PC-9 (cell line): Measurements from ENCODE around the gene CHMP4B. TPM values are rescaled to one million over a fixed set of nuclear protein-coding genes. Genes with fewer than 3 reads are reported as not detected.

Experiments used
- BruUV-seq: library from RNA; stranded (reverse); fragments of 400-500 nt; replicated peaks from 2 replicates; lab custom pipeline; 2021; lab: Mats Ljungman, UMichigan
- CTCF ChIA-PET: fragments of 300-600 bp; sonication (Branson Sonifier 250); formaldehyde crosslinking; loops from one replicate; lab custom pipeline; 2022; ENCODE audit warnings: antibody characterized with exemption; lab: Charles Lee
- POLR2A ChIA-PET: fragments of 300-600 bp; sonication (Branson Sonifier 250); formaldehyde crosslinking; loops from one replicate; lab custom pipeline; 2022; ENCODE audit warnings: antibody characterized with exemption; ENCODE audit not compliant: unreplicated experiment; lab: Charles Lee
- DNase-seq, 2 experiments: peaks; one replicate each; pipeline versions ENCODE4 v3.0.0 to v3.0.0-alpha.2; 2015 to 2022; ENCODE audit warnings: mixed read lengths in 1 of 2
- H2AFZ ChIP-seq: fragments of 200-600 bp; sonication (generic); 2 replicates; pipeline ENCODE4 v1.8.1; 2017; ENCODE audit warnings: antibody characterized with exemption
- H3F3A ChIP-seq: fragments of 200-600 bp; sonication (generic); 2 replicates; pipeline ENCODE4 v1.8.1; 2017; ENCODE audit warnings: antibody characterized with exemption, mild to moderate bottlenecking, low read depth; ENCODE audit not compliant: insufficient read depth
- H3K27ac ChIP-seq: fragments of 200-600 bp; sonication (generic); 2 replicates; pipeline ENCODE4 v1.6.1; 2016; ENCODE audit warnings: mixed run types
- H3K27me3 ChIP-seq: fragments of 200-600 bp; sonication (generic); 2 replicates; pipeline ENCODE4 v1.6.1; 2016; ENCODE audit warnings: low read depth, mixed run types; ENCODE audit not compliant: insufficient read depth
- H3K36me3 ChIP-seq: fragments of 200-600 bp; sonication (generic); 2 replicates; pipeline ENCODE4 v1.6.1; 2016; ENCODE audit warnings: low read depth, mixed run types
- H3K4me1 ChIP-seq: fragments of 200-600 bp; sonication (generic); replicated peaks from 2 replicates; pipeline ENCODE4 v1.6.1; 2016; ENCODE audit warnings: mixed run types; ENCODE audit not compliant: insufficient read depth
- H3K4me2 ChIP-seq: fragments of 200-600 bp; sonication (generic); 2 replicates; pipeline ENCODE4 v1.6.1; 2017; ENCODE audit warnings: mixed run types
- H3K4me3 ChIP-seq: fragments of 200-600 bp; sonication (generic); 2 replicates; pipeline ENCODE4 v1.6.1; 2016; ENCODE audit warnings: mixed run types
- H3K79me2 ChIP-seq: fragments of 200-600 bp; sonication (generic); 2 replicates; pipeline ENCODE4 v1.6.1; 2017; ENCODE audit warnings: low read depth, mixed run types
- H3K9me2 ChIP-seq: fragments of 200-600 bp; sonication (generic); 2 replicates; pipeline ENCODE4 v1.8.1; 2017; ENCODE audit warnings: mild to moderate bottlenecking; ENCODE audit not compliant: insufficient read depth
- H3K9me3 ChIP-seq: fragments of 200-600 bp; sonication (generic); 2 replicates; pipeline ENCODE4 v1.8.1; 2016; ENCODE audit warnings: low read depth; ENCODE audit not compliant: insufficient read depth
- H4K20me1 ChIP-seq: fragments of 200-600 bp; sonication (generic); 2 replicates; pipeline ENCODE4 v1.8.1; 2017; ENCODE audit not compliant: insufficient read depth
- EZH2 ChIP-seq: fragments of 200-600 bp; sonication (generic); IDR thresholded peaks from 2 replicates; pipeline ENCODE4 v1.8.0; 2017; ENCODE audit warnings: antibody characterized with exemption, low read depth
- intact Hi-C: fragments of 100-400 bp; cut with micrococcal nuclease; formaldehyde crosslinking; loops from one replicate; pipeline ENCODE4 v1.10.0; 2022; ENCODE audit not compliant: unreplicated experiment
- total RNA-seq: library from RNA; stranded (reverse); gene quantifications from 2 replicates; pipeline ENCODE4 v1.2.3, GENCODE V29; 2021
- TF ChIP-seq, protein P1 (sequence below): fragments of 200-600 bp; sonication (generic); conservative IDR thresholded peaks from 2 replicates; pipeline ENCODE4 v1.6.1; 2017; ENCODE audit warnings: mixed run types, antibody characterized with exemption, mild to moderate bottlenecking, moderate library complexity

The CHMP4B gene
- total RNA-seq, 1 experiment from 2014 or later = 180 TPM

DNA sequence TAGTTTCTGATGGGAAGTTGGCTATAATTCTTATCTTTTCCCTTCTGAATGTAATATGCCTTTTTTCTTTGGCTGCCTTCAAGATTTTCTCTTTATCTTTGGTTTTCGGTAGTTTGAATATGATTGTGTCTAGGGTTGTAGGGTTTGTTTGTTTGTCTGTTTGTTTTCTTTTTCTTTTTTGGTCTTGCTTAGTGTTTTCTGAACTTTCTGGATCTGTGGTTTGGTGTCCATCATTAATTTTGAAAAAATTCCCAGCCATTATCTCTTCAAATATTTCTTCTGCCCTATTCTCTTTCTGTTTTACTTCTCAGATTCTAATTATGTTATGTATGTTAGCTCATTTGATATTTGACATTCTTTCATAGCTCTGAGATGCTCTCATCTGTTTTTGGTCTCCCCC is 79.4 kb downstream of the CHMP4B start:
- no peaks in the 10 kb centered on the region for H3K4me1 ChIP-seq
- DNase-seq = no peak
- H3K36me3 ChIP-seq = no peaks in the 10 kb centered on the region
- TF ChIP-seq, protein P1, sequence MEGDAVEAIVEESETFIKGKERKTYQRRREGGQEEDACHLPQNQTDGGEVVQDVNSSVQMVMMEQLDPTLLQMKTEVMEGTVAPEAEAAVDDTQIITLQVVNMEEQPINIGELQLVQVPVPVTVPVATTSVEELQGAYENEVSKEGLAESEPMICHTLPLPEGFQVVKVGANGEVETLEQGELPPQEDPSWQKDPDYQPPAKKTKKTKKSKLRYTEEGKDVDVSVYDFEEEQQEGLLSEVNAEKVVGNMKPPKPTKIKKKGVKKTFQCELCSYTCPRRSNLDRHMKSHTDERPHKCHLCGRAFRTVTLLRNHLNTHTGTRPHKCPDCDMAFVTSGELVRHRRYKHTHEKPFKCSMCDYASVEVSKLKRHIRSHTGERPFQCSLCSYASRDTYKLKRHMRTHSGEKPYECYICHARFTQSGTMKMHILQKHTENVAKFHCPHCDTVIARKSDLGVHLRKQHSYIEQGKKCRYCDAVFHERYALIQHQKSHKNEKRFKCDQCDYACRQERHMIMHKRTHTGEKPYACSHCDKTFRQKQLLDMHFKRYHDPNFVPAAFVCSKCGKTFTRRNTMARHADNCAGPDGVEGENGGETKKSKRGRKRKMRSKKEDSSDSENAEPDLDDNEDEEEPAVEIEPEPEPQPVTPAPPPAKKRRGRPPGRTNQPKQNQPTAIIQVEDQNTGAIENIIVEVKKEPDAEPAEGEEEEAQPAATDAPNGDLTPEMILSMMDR = no peak
- no peak for TF ChIP-seq EZH2
- H3K27me3 ChIP-seq = no peaks in the 10 kb centered on the region
- no peaks in the 10 kb centered on the region for H3F3A ChIP-seq
- ChIA-PET POLR2A (interaction anchor here (0.6 kb wide), 1 partner anchor 102 kb away, joined by 3 read pairs; no protein-coding TSS in a partner anchor), CTCF (no interaction called here)
- H3K4me3 ChIP-seq = no peak overlapping the region
- H3K9me2 ChIP-seq = no peaks in the 10 kb centered on the region
- no TSS peak for BruUV-seq
- intact Hi-C loops = no loop called here
- no peak overlapping the region for H3K27ac ChIP-seq
- no peaks in the 10 kb centered on the region for H3K79me2 ChIP-seq
- no peak overlapping the region for H3K4me2 ChIP-seq
- H4K20me1 ChIP-seq = no peaks in the 10 kb centered on the region
- H3K9me3 ChIP-seq = no peaks in the 10 kb centered on the region
- no peak overlapping the region for H2AFZ ChIP-seq

DNA sequence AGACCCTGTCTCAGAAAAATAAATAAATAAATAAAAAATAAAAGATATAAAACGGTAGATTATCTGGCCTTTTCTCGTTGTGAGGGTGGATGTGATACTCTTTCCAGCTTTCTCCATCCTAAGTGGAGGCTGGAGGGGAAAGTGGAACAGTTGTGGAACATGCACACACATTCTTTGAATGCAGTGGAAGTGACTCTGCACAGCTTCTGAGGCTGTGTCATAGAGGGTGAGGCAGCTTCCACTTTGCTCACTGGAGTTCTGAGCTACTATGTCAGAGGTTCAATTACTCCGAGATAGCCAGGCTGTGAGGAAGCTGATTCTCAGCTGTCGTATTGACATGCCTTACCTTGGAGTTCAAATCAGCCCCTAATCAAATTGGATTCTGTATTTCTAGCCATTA is 82.2 kb downstream of the CHMP4B start:
- intact Hi-C loops = no loop called here
- no peak overlapping the region for H3K4me2 ChIP-seq

DNA sequence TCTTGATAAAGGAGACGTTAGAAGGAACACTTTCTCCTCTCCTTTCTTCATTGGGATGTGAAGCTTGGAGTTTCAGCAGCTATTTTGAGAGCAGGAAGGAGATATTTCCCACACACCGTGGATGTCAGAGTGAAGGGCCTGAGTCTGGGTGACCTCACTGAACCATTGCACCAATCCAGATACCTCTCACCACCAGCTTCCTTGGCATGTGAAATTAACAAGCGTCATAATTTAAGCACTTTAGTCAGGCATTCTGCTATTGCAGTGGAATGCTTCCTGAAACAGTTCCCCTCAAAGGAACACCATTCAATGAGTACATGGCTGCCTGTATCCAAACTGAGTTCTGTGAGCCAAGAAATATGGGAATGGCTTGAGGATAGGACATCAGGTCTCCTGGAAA is 83.7 kb downstream of the CHMP4B start:
- TF ChIP-seq, protein P1 = no peak
- TF ChIP-seq EZH2 = no peak
- Histone ChIP-seq H3K4me1 (no peaks in the 10 kb centered on the region), H3K9me3 (no peaks in the 10 kb centered on the region), H3K27me3 (no peaks in the 10 kb centered on the region), H3K4me2 (no peak overlapping the region), H3K79me2 (no peaks in the 10 kb centered on the region), H3K9me2 (no peaks in the 10 kb centered on the region), H3F3A (no peaks in the 10 kb centered on the region), H3K27ac (no peak overlapping the region), H3K36me3 (no peaks in the 10 kb centered on the region), H3K4me3 (no peak overlapping the region), H4K20me1 (no peaks in the 10 kb centered on the region), H2AFZ (no peak overlapping the region)
- DNase-seq = no peak
- BruUV-seq = no TSS peak
- CTCF ChIA-PET = no interaction called here
- intact Hi-C loops = no loop called here
- POLR2A ChIA-PET = no interaction called here

More for the DNA sequence above, 82.2 kb downstream of the CHMP4B start:
- Histone ChIP-seq H3K27ac (no peak overlapping the region), H3K4me3 (no peak overlapping the region), H3F3A (no peaks in the 10 kb centered on the region), H3K4me1 (no peaks in the 10 kb centered on the region), H3K9me3 (no peaks in the 10 kb centered on the region), H3K79me2 (no peaks in the 10 kb centered on the region), H4K20me1 (no peaks in the 10 kb centered on the region), H3K27me3 (no peaks in the 10 kb centered on the region), H3K36me3 (no peaks in the 10 kb centered on the region), H3K9me2 (no peaks in the 10 kb centered on the region), H2AFZ (no peak overlapping the region)
- ChIA-PET CTCF (interaction anchor here (0.6 to 0.7 kb wide), 2 partner anchors 85 to 173 kb away, joined by 4 to 6 read pairs; partner anchors contain the start of gene PXMP4), POLR2A (no interaction called here)
- BruUV-seq = no TSS peak
- no peak for DNase-seq
- TF ChIP-seq EZH2 = no peak
- TF ChIP-seq, protein P1 = no peak
